HG03342 (cell line): ENCODE results near the gene LRRC47.
"Not testable (repeated sequence)": the region's sequence is repeated elsewhere in the genome, so short reads cannot be mapped to it uniquely, and the experiment has no call there.

ENCODE experiments used
- ATAC-seq: cut with Tn5 transposase; IDR thresholded peaks from one replicate; pipeline ENCODE4 v1.9.1; 2021; ENCODE audit warnings: mild to moderate bottlenecking, moderate library complexity; ENCODE audit not compliant: unreplicated experiment

Gene LRRC47

GRCh38 chr1:3750741-3751140 lies 45.6 kb downstream of the LRRC47 start:
- ATAC-seq, result no peak

GRCh38 chr1:3749512-3749911 lies 46.8 kb downstream of the LRRC47 start:
- no peak for ATAC-seq

- ATAC-seq, result not testable (repeated sequence)
These were observed 47.9 kb downstream of the LRRC47 start for GRCh38 chr1:3748316-3748900.

- no peak for ATAC-seq
These were observed 48.4 kb downstream of the LRRC47 start for GRCh38 chr1:3747903-3748302.

- no peak for ATAC-seq
These were observed 48.8 kb downstream of the LRRC47 start for GRCh38 chr1:3747522-3747848.

- ATAC-seq, result peak; percentile 67
These were observed 49.3 kb downstream of the LRRC47 start for GRCh38 chr1:3746830-3747521.

- ATAC-seq, result no peak
These were observed 49.9 kb downstream of the LRRC47 start for GRCh38 chr1:3746389-3746829.

GRCh38 chr1:3745590-3746381 lies 50.5 kb downstream of the LRRC47 start:
- no peak for ATAC-seq

- no peak for ATAC-seq
These were observed 51.2 kb downstream of the LRRC47 start for GRCh38 chr1:3745071-3745470.

GRCh38 chr1:3744646-3745045 lies 51.7 kb downstream of the LRRC47 start:
- no peak for ATAC-seq

- no peak for ATAC-seq
These were observed 52.5 kb downstream of the LRRC47 start for GRCh38 chr1:3743826-3744225.

- ATAC-seq, result no peak
These were observed 52.9 kb downstream of the LRRC47 start for GRCh38 chr1:3743421-3743820.

- ATAC-seq, result no peak
These were observed 53.6 kb downstream of the LRRC47 start for GRCh38 chr1:3742439-3743298.

- no peak for ATAC-seq
These were observed 54.5 kb downstream of the LRRC47 start for GRCh38 chr1:3741566-3742438.

GRCh38 chr1:3740752-3741151 lies 55.5 kb downstream of the LRRC47 start:
- ATAC-seq, result no peak

- ATAC-seq, result no peak
These were observed 56.3 kb downstream of the LRRC47 start for GRCh38 chr1:3740042-3740441.

- no peak for ATAC-seq
These were observed 57.4 kb downstream of the LRRC47 start for GRCh38 chr1:3738943-3739342.

GRCh38 chr1:3736708-3737107 lies 59.6 kb downstream of the LRRC47 start:
- no peak for ATAC-seq

- no peak for ATAC-seq
These were observed 60.2 kb downstream of the LRRC47 start for GRCh38 chr1:3736131-3736561.

- no peak for ATAC-seq
These were observed 60.6 kb downstream of the LRRC47 start for GRCh38 chr1:3735688-3736087.
